Measurements from ENCODE around the gene RAB10.

- no peak for TF ChIP-seq ZC3H10 (CRISPR knock-in tag; IDR thresholded peaks at IDR 0.05)
- no peak for TF ChIP-seq CSRNP3 (CRISPR knock-in tag; IDR thresholded peaks at IDR 0.05)
- TF ChIP-seq TSHZ2 (CRISPR knock-in tag; IDR thresholded peaks at IDR 0.05) = no peak
- no peak for TF ChIP-seq PATZ1 (CRISPR knock-in tag; IDR thresholded peaks at IDR 0.05; ENCODE audit: borderline replicate concordance)
- no peak for TF ChIP-seq ZFP3 (CRISPR knock-in tag; IDR thresholded peaks at IDR 0.05)
- no peak for TF ChIP-seq CREB5 (CRISPR knock-in tag; IDR thresholded peaks at IDR 0.05; ENCODE audit: low read depth)
- no peak for TF ChIP-seq PPARA (CRISPR knock-in tag; IDR thresholded peaks at IDR 0.05; ENCODE audit: borderline replicate concordance)
- TF ChIP-seq ZNF70 (CRISPR knock-in tag; IDR thresholded peaks at IDR 0.05) = no peak
- no peak for TF ChIP-seq ARNTL (CRISPR knock-in tag; IDR thresholded peaks at IDR 0.05; ENCODE audit: borderline replicate concordance, low read depth)
- TF ChIP-seq RARB (CRISPR knock-in tag; IDR thresholded peaks at IDR 0.05) = no peak
- no peak for TF ChIP-seq ZNF565 (CRISPR knock-in tag; conservative IDR thresholded peaks at IDR 0.05; ENCODE audit: low read depth)
These were observed 32.0 kb upstream of the RAB10 start for GRCh38 chr2:26001743-26002351.

Measured in SK-N-SH treated with all-trans-retinoic acid at 6 μM for 48 hours (cell line).